CD14-positive monocyte (primary cell): ENCODE measurements around the gene MAP2K5. TPM values are rescaled to one million over a fixed set of nuclear protein-coding genes. Genes with fewer than 3 reads are reported as not detected.

Source experiments
- DNase-seq, 3 donors: peaks; one replicate each; pipeline ENCODE4 v3.0.0-alpha.2; 2011 to 2022
- H2AFZ ChIP-seq: 2 replicates; pipeline ENCODE4 v1.6.0; 2012; ENCODE audit warnings: mild to moderate bottlenecking, low read depth, low read length, inconsistent platforms; ENCODE audit not compliant: insufficient read depth, poor library complexity, severe bottlenecking
- H3K27ac ChIP-seq, 2 donors: 1 replicate in 1 of 2; 2 replicates in 1 of 2; pipeline ENCODE4 v1.5.1; 2012 to 2013; ENCODE audit warnings: low read length in 2 of 2, control low read depth in 1 of 2, inconsistent platforms in 1 of 2, low read depth in 1 of 2, mild to moderate bottlenecking in 1 of 2
- H3K27me3 ChIP-seq, 2 donors: one replicate each; pipeline versions ENCODE4 v1.6.0 to v1.6.1; 2011 to 2013; ENCODE audit warnings: low read length in 2 of 2; ENCODE audit not compliant: control insufficient read depth in 2 of 2, insufficient read depth in 2 of 2
- H3K36me3 ChIP-seq, 2 donors: replicated peaks in 1 of 2; 1 replicate in 1 of 2; 2 replicates in 1 of 2; pipeline versions ENCODE4 v1.5.1 to v1.6.1; 2012 to 2013; ENCODE audit warnings: low read length in 2 of 2, control low read depth in 1 of 2, inconsistent platforms in 1 of 2, mild to moderate bottlenecking in 1 of 2; ENCODE audit not compliant: insufficient read depth in 2 of 2, control insufficient read depth in 1 of 2
- H3K4me1 ChIP-seq, 2 donors: 1 replicate in 1 of 2; 2 replicates in 1 of 2; pipeline versions ENCODE4 v1.5.1 to v1.6.1; 2012 to 2013; ENCODE audit warnings: low read length in 2 of 2, control low read depth in 1 of 2, inconsistent platforms in 1 of 2, mild to moderate bottlenecking in 1 of 2, moderate library complexity in 1 of 2; ENCODE audit not compliant: insufficient read depth in 2 of 2, control insufficient read depth in 1 of 2
- H3K4me2 ChIP-seq: replicated peaks from 2 replicates; pipeline ENCODE3; 2012; ENCODE audit warnings: low read length, moderate library complexity, mild to moderate bottlenecking; ENCODE audit not compliant: poor library complexity, severe bottlenecking; ENCODE audit errors: extremely low read depth
- H3K4me3 ChIP-seq, 3 experiments: fragments of 200-600 bp in 1 of 3; sonication (generic) in 1 of 3; replicated peaks in 1 of 3; 1 replicate in 2 of 3; 2 replicates in 1 of 3; pipeline ENCODE4 v1.5.1; 2011 to 2013; ENCODE audit warnings: low read length in 3 of 3, mild to moderate bottlenecking in 3 of 3, control low read depth in 2 of 3, low read depth in 2 of 3, inconsistent platforms in 1 of 3, moderate library complexity in 1 of 3
- H3K79me2 ChIP-seq: 2 replicates; pipeline ENCODE4 v1.6.0; 2012; ENCODE audit warnings: mild to moderate bottlenecking, control low read depth, inconsistent platforms, low read length, moderate library complexity; ENCODE audit not compliant: insufficient read depth
- H3K9ac ChIP-seq: 2 replicates; pipeline ENCODE4 v1.6.0; 2017; ENCODE audit warnings: low read length, mild to moderate bottlenecking; ENCODE audit not compliant: insufficient read depth, poor library complexity, severe bottlenecking
- H3K9me3 ChIP-seq, 2 donors: replicated peaks in 1 of 2; 1 replicate in 1 of 2; 2 replicates in 1 of 2; pipeline versions ENCODE4 v1.5.1 to v1.6.1; 2012 to 2013; ENCODE audit warnings: low read length in 2 of 2, control low read depth in 1 of 2; ENCODE audit not compliant: control insufficient read depth in 1 of 2, insufficient read depth in 1 of 2
- H4K20me1 ChIP-seq: 2 replicates; pipeline ENCODE4 v1.6.0; 2012; ENCODE audit warnings: mild to moderate bottlenecking, low read length, control low read depth, moderate library complexity; ENCODE audit not compliant: insufficient read depth
- H3K27ac Mint-ChIP-seq, 7 donors: one replicate each; pipeline ENCODE4 v1.8.0; 2020; ENCODE audit warnings: mild to moderate bottlenecking in 7 of 7, mixed read lengths in 7 of 7, moderate library complexity in 6 of 7, inconsistent platforms in 2 of 7
- H3K27me3 Mint-ChIP-seq, 3 donors: one replicate each; pipeline ENCODE4 v1.8.0; 2021 to 2022; ENCODE audit warnings: low read depth in 3 of 3, mild to moderate bottlenecking in 3 of 3, mixed read lengths in 3 of 3, moderate library complexity in 3 of 3, inconsistent platforms in 1 of 3
- H3K36me3 Mint-ChIP-seq, 2 donors: one replicate each; pipeline ENCODE4 v1.8.0; 2020; ENCODE audit warnings: mixed read lengths in 2 of 2, inconsistent platforms in 1 of 2, mild to moderate bottlenecking in 1 of 2
- H3K4me1 Mint-ChIP-seq: one replicate; pipeline ENCODE4 v1.8.0; 2020; ENCODE audit warnings: mild to moderate bottlenecking, mixed read lengths
- H3K4me3 Mint-ChIP-seq, 2 donors: one replicate each; pipeline ENCODE4 v1.8.0; 2020; ENCODE audit warnings: mild to moderate bottlenecking in 2 of 2, mixed read lengths in 2 of 2, moderate library complexity in 1 of 2
- H3K9me3 Mint-ChIP-seq, 7 donors: one replicate each; pipeline ENCODE4 v1.8.0; 2020 to 2022; ENCODE audit warnings: mixed read lengths in 7 of 7, mild to moderate bottlenecking in 6 of 7, moderate library complexity in 6 of 7, inconsistent platforms in 2 of 7
- WGBS: methylation state at CpG from one replicate; pipeline ENCODE4 v1.1.5; 2013; ENCODE audit warnings: missing lambda C conversion rate; ENCODE audit not compliant: insufficient coverage; 5-methylcytosine and 5-hydroxymethylcytosine counted together
- intact Hi-C, 2 donors: fragments of 100-400 bp; cut with micrococcal nuclease; formaldehyde crosslinking; loops; one replicate each; pipeline versions ENCODE4 v1.15.0 to v1.15.1; 2023
- polyA plus RNA-seq, 3 donors: library from polyadenylated mRNA; depleted of rRNA in 1 of 3; unstranded in 2 of 3; stranded (reverse) in 1 of 3; fragments of 300-500 nt in 2 of 3; fragments of >200 nt in 1 of 3; fragmentation: Illumina TruSeq in 2 of 3; gene quantifications; 1 replicate in 2 of 3; 2 replicates in 1 of 3; pipeline ENCODE4 v1.2.3, GENCODE V29; 2012 to 2021
- TF ChIP-seq, protein P1 (sequence below): fragments of 200-600 bp; IDR thresholded peaks from one replicate; pipeline ENCODE4 v1.8.0; 2022; ENCODE audit warnings: antibody characterized with exemption, mild to moderate bottlenecking

The MAP2K5 gene
- polyA plus RNA-seq, 3 donors = 10.2 to 11.3 (median 10.6) TPM

GRCh38 chr15:67646847-67647246 lies 104.3 kb downstream of the MAP2K5 start:
- no peak overlapping the region for H3K4me3 ChIP-seq
- no peak overlapping the region for H3K4me2 ChIP-seq
- H3K4me1 ChIP-seq = no peaks in the 10 kb centered on the region
- Mint-ChIP-seq H3K36me3 (peaks cover 47 to 65% of the 10 kb centered on the region in 2 donors), H3K4me3 (no peak overlapping the region), H3K27ac (no peak overlapping the region), H3K9me3 (peaks cover 0 to 4% (median 2%) of the 10 kb centered on the region in 7 donors), H3K27me3 (peaks cover 0 to 2% (median 0%) of the 10 kb centered on the region in 3 donors), H3K4me1 (no peaks in the 10 kb centered on the region)
- no CpG with 5 or more reads among the region's 2 CpGs for WGBS
- TF ChIP-seq, protein P1, sequence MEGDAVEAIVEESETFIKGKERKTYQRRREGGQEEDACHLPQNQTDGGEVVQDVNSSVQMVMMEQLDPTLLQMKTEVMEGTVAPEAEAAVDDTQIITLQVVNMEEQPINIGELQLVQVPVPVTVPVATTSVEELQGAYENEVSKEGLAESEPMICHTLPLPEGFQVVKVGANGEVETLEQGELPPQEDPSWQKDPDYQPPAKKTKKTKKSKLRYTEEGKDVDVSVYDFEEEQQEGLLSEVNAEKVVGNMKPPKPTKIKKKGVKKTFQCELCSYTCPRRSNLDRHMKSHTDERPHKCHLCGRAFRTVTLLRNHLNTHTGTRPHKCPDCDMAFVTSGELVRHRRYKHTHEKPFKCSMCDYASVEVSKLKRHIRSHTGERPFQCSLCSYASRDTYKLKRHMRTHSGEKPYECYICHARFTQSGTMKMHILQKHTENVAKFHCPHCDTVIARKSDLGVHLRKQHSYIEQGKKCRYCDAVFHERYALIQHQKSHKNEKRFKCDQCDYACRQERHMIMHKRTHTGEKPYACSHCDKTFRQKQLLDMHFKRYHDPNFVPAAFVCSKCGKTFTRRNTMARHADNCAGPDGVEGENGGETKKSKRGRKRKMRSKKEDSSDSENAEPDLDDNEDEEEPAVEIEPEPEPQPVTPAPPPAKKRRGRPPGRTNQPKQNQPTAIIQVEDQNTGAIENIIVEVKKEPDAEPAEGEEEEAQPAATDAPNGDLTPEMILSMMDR = no peak
- no peaks in the 10 kb centered on the region for H3K79me2 ChIP-seq
- H3K27me3 ChIP-seq = no peaks in the 10 kb centered on the region
- intact Hi-C loops = no loop called here
- H3K36me3 ChIP-seq = peaks cover 13 to 33% of the 10 kb centered on the region in 2 donors
- no peaks in the 10 kb centered on the region for H3K9me3 ChIP-seq
- H2AFZ ChIP-seq = no peak overlapping the region
- DNase-seq = no peak
- no peaks in the 10 kb centered on the region for H4K20me1 ChIP-seq
- H3K9ac ChIP-seq = no peak overlapping the region
- no peak overlapping the region for H3K27ac ChIP-seq

DNA sequence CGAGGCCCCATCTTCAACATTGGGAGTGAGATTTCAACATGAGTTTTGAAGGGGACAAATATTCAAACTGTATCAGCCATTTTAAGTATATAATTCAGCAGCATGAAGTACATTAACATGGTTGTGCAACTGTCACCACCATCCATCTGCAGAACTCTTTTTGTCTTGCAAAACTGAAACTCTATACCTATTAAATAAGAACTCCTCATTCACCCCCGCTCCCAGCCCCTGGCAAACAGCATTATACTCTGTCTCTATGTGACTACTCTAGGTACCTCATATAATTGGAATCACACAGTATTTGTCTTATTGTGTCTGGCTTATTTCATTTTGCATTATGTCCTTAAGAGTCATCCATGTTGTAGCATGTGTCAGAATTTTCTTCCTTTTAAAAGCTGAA lies 110.1 kb downstream of the MAP2K5 start:
- no peak overlapping the region for H3K4me2 ChIP-seq
- no peak for DNase-seq
- H3K27me3 Mint-ChIP-seq = no peaks in the 10 kb centered on the region
- TF ChIP-seq, protein P1 = no peak
- peaks cover 12 to 30% (median 26%) of the 10 kb centered on the region in 7 donors for H3K9me3 Mint-ChIP-seq
- H3K4me1 Mint-ChIP-seq = no peaks in the 10 kb centered on the region
- peaks cover 9 to 52% of the 10 kb centered on the region in 2 donors for H3K36me3 ChIP-seq
- no peaks in the 10 kb centered on the region for H4K20me1 ChIP-seq
- no peak overlapping the region for H3K4me3 Mint-ChIP-seq
- intact Hi-C loops = no loop called here
- H3K27ac ChIP-seq = no peak overlapping the region
- no peaks in the 10 kb centered on the region for H3K4me1 ChIP-seq
- H3K36me3 Mint-ChIP-seq = peaks cover 57 to 89% of the 10 kb centered on the region in 2 donors
- H3K4me3 ChIP-seq = no peak overlapping the region
- no CpG with 5 or more reads among the region's 2 CpGs for WGBS
- H3K9ac ChIP-seq = no peak overlapping the region
- no peak overlapping the region for H2AFZ ChIP-seq
- H3K9me3 ChIP-seq = peaks cover 10 to 20% of the 10 kb centered on the region in 2 donors
- no peak overlapping the region for H3K27ac Mint-ChIP-seq
- no peaks in the 10 kb centered on the region for H3K79me2 ChIP-seq
- H3K27me3 ChIP-seq = no peaks in the 10 kb centered on the region
